Osteoblast (primary cell): ENCODE data around the gene BAD. TPM values are rescaled to one million over a fixed set of nuclear protein-coding genes. Genes with fewer than 3 reads are reported as not detected.

Source experiments
- DNase-seq: peaks from one replicate; pipeline ENCODE4 v3.0.0; 2011; ENCODE audit warnings: low spot score, mixed read lengths; ENCODE audit not compliant: insufficient read length; ENCODE audit errors: missing footprints
- H2AFZ ChIP-seq: 2 replicates; pipeline ENCODE4 v1.6.0; 2011; ENCODE audit warnings: mild to moderate bottlenecking, low read length
- H3K27ac ChIP-seq: 2 replicates; pipeline ENCODE4 v1.5.1; 2011; ENCODE audit warnings: mild to moderate bottlenecking, low read depth, low read length, moderate library complexity
- H3K27me3 ChIP-seq: 2 replicates; pipeline ENCODE4 v1.6.0; 2012; ENCODE audit warnings: mild to moderate bottlenecking, control low read depth, inconsistent platforms, low read length, moderate library complexity; ENCODE audit not compliant: insufficient read depth
- H3K36me3 ChIP-seq: 2 replicates; pipeline ENCODE4 v1.5.1; 2011; ENCODE audit warnings: mild to moderate bottlenecking, low read length, control low read depth, moderate library complexity; ENCODE audit not compliant: insufficient read depth
- H3K4me1 ChIP-seq: 2 replicates; pipeline ENCODE4 v1.5.1; 2011; ENCODE audit warnings: mild to moderate bottlenecking, low read length, control low read depth, moderate library complexity; ENCODE audit not compliant: insufficient read depth
- H3K4me2 ChIP-seq: 2 replicates; pipeline ENCODE4 v1.6.0; 2011; ENCODE audit warnings: mild to moderate bottlenecking, low read length; ENCODE audit not compliant: insufficient read depth
- H3K4me3 ChIP-seq: fragments of 200-600 bp; sonication (generic); 3 replicates; pipeline ENCODE4 v1.5.1; 2012; ENCODE audit warnings: mild to moderate bottlenecking, low read length, inconsistent platforms; ENCODE audit not compliant: insufficient read depth
- H3K79me2 ChIP-seq: 2 replicates; pipeline ENCODE4 v1.6.0; 2012; ENCODE audit warnings: mild to moderate bottlenecking, low read length, control low read depth, inconsistent platforms; ENCODE audit not compliant: insufficient read depth
- H3K9me3 ChIP-seq: 2 replicates; pipeline ENCODE4 v1.5.1; 2011; ENCODE audit warnings: low read depth, low read length, control low read depth
- H4K20me1 ChIP-seq: 2 replicates; pipeline ENCODE4 v1.6.0; 2012; ENCODE audit warnings: mild to moderate bottlenecking, low read length, control low read depth; ENCODE audit not compliant: insufficient read depth
- CTCF ChIP-seq: IDR thresholded peaks from 2 replicates; pipeline ENCODE4 v1.5.1; 2011; ENCODE audit warnings: mild to moderate bottlenecking, low read depth, low read length, moderate library complexity; ENCODE audit errors: extremely low read depth
- total RNA-seq: library from RNA; depleted of rRNA; stranded (reverse); fragments of >200 nt; gene quantifications from 2 replicates; pipeline ENCODE4 v1.2.3, GENCODE V29; 2012

BAD gene
- total RNA-seq, 1 donor: 70.9 TPM

- Histone ChIP-seq H3K36me3 (peaks cover 22% of the 10 kb centered on the region), H4K20me1 (peaks cover 7% of the 10 kb centered on the region), H3K4me3 (no peak overlapping the region), H3K79me2 (peaks cover 26% of the 10 kb centered on the region), H3K27me3 (no peaks in the 10 kb centered on the region), H3K27ac (no peak overlapping the region), H3K4me1 (peaks cover 11% of the 10 kb centered on the region), H2AFZ (no peak overlapping the region), H3K4me2 (no peak overlapping the region), H3K9me3 (no peaks in the 10 kb centered on the region)
- DNase-seq: peak; percentile 67
- TF ChIP-seq CTCF: no peak
Observed at GRCh38 chr11:64320556-64320955, 36.1 kb upstream of the BAD start.

- H3K27ac ChIP-seq: peak overlapping the region; percentile 51
- H3K27me3 ChIP-seq: no peaks in the 10 kb centered on the region
- peak overlapping the region; percentile 99 for H3K4me3 ChIP-seq
- H3K79me2 ChIP-seq: peaks cover 26% of the 10 kb centered on the region
- no peak for TF ChIP-seq CTCF
- H2AFZ ChIP-seq: peak overlapping the region; percentile 67
- H3K4me2 ChIP-seq: peak overlapping the region; percentile 92
- peaks cover 11% of the 10 kb centered on the region for H3K4me1 ChIP-seq
- DNase-seq: peak; percentile 75
- peaks cover 30% of the 10 kb centered on the region for H3K36me3 ChIP-seq
- no peaks in the 10 kb centered on the region for H3K9me3 ChIP-seq
- peaks cover 7% of the 10 kb centered on the region for H4K20me1 ChIP-seq
Observed at GRCh38 chr11:64318766-64319761, 34.6 kb upstream of the BAD start.

GRCh38 chr11:64317961-64318765, 33.7 kb upstream of the BAD start, which contains the start of gene PRDX5:
Gene PRDX5, plus strand, starts transcription at chr11:64318121. Its CDS starts 95 bp downstream, at chr11:64318216.
- H3K27me3 ChIP-seq: no peaks in the 10 kb centered on the region
- H3K9me3 ChIP-seq: no peaks in the 10 kb centered on the region
- DNase-seq: peak; percentile 100
- H3K36me3 ChIP-seq: peaks cover 30% of the 10 kb centered on the region
- peak within 1 kb of the TSS; percentile 67 for H2AFZ ChIP-seq
- H3K4me1 ChIP-seq: peaks cover 11% of the 10 kb centered on the region
- peak within 1 kb of the TSS; percentile 99 for H3K4me3 ChIP-seq
- peaks cover 7% of the 10 kb centered on the region for H4K20me1 ChIP-seq
- peak within 1 kb of the TSS; percentile 97 for H3K27ac ChIP-seq
- peak; percentile 27 for TF ChIP-seq CTCF
- H3K79me2 ChIP-seq: peaks cover 26% of the 10 kb centered on the region
- H3K4me2 ChIP-seq: peak within 1 kb of the TSS; percentile 92
